Stomach smooth muscle (tissue), 2 donors: ENCODE results near the gene OPALIN.

Experiments
- H3K27ac ChIP-seq: one replicate; pipeline ENCODE4 v1.7.0; 2013; ENCODE audit warnings: mild to moderate bottlenecking, low read length, inconsistent platforms
- H3K27me3 ChIP-seq, 2 donors: one replicate each; pipeline ENCODE4 v1.7.0; 2013; ENCODE audit warnings: low read length in 2 of 2; ENCODE audit not compliant: insufficient read depth in 2 of 2, control insufficient read depth in 1 of 2
- H3K36me3 ChIP-seq, 2 donors: one replicate each; pipeline ENCODE4 v1.7.0; 2013; ENCODE audit warnings: low read length in 2 of 2; ENCODE audit not compliant: control insufficient read depth in 2 of 2, insufficient read depth in 2 of 2
- H3K4me1 ChIP-seq: one replicate; pipeline ENCODE4 v1.7.0; 2013; ENCODE audit warnings: low read length; ENCODE audit not compliant: control insufficient read depth, insufficient read depth
- H3K4me3 ChIP-seq, 2 donors: one replicate each; pipeline ENCODE4 v1.7.0; 2013; ENCODE audit warnings: low read length in 2 of 2
- H3K9ac ChIP-seq, 2 donors: one replicate each; pipeline ENCODE4 v1.7.0; 2013; ENCODE audit warnings: low read length in 2 of 2, mild to moderate bottlenecking in 1 of 2
- H3K9me3 ChIP-seq, 2 donors: one replicate each; pipeline ENCODE4 v1.7.0; 2013; ENCODE audit warnings: low read length in 2 of 2; ENCODE audit not compliant: control insufficient read depth in 2 of 2
- donor health status: healthy.
- donor health status: Pancreatic carcinoma.

The OPALIN gene

GRCh38 chr10:96389785-96390184 lies 31.0 kb upstream of the OPALIN start:
- Histone ChIP-seq H3K4me1 (peaks cover 14% of the 10 kb centered on the region), H3K36me3 (no peaks in the 10 kb centered on the region), H3K9ac (no peak overlapping the region), H3K9me3 (no peaks in the 10 kb centered on the region), H3K27me3 (peaks cover 0 to 4% of the 10 kb centered on the region in 2 donors), H3K4me3 (no peak overlapping the region), H3K27ac (peak overlapping the region; percentile 46)

GRCh38 chr10:96387601-96388000 lies 28.8 kb upstream of the OPALIN start:
- no peaks in the 10 kb centered on the region for H3K36me3 ChIP-seq
- no peak overlapping the region for H3K4me3 ChIP-seq
- peaks cover 0 to 3% of the 10 kb centered on the region in 2 donors for H3K27me3 ChIP-seq
- H3K9me3 ChIP-seq: no peaks in the 10 kb centered on the region
- H3K9ac ChIP-seq: no peak overlapping the region
- H3K4me1 ChIP-seq: peaks cover 14% of the 10 kb centered on the region
- no peak overlapping the region for H3K27ac ChIP-seq

GRCh38 chr10:96387161-96387560 lies 28.4 kb upstream of the OPALIN start:
- H3K27ac ChIP-seq: no peak overlapping the region
- peaks cover 14% of the 10 kb centered on the region for H3K4me1 ChIP-seq
- peaks cover 0 to 3% of the 10 kb centered on the region in 2 donors for H3K27me3 ChIP-seq
- no peaks in the 10 kb centered on the region for H3K36me3 ChIP-seq
- no peaks in the 10 kb centered on the region for H3K9me3 ChIP-seq
- H3K9ac ChIP-seq: no peak overlapping the region
- H3K4me3 ChIP-seq: no peak overlapping the region

- Histone ChIP-seq H3K9ac (no peak overlapping the region), H3K27ac (no peak overlapping the region), H3K9me3 (no peaks in the 10 kb centered on the region), H3K36me3 (no peaks in the 10 kb centered on the region), H3K4me1 (peaks cover 8% of the 10 kb centered on the region), H3K4me3 (no peak overlapping the region), H3K27me3 (peaks cover 0 to 3% of the 10 kb centered on the region in 2 donors)
Observed at GRCh38 chr10:96384506-96384905, 25.7 kb upstream of the OPALIN start.

GRCh38 chr10:96380821-96381220 lies 22.0 kb upstream of the OPALIN start:
- Histone ChIP-seq H3K27me3 (peaks cover 0 to 2% of the 10 kb centered on the region in 2 donors), H3K4me1 (peaks cover 20% of the 10 kb centered on the region), H3K4me3 (no peak overlapping the region)

GRCh38 chr10:96379758-96380157 lies 21.0 kb upstream of the OPALIN start:
- H3K4me1 ChIP-seq: peaks cover 25% of the 10 kb centered on the region
- no peaks in the 10 kb centered on the region for H3K36me3 ChIP-seq
- no peak overlapping the region for H3K27ac ChIP-seq

More at GRCh38 chr10:96380821-96381220, 22.0 kb upstream of the OPALIN start:
- no peaks in the 10 kb centered on the region for H3K9me3 ChIP-seq
- no peak overlapping the region for H3K9ac ChIP-seq
- no peaks in the 10 kb centered on the region for H3K36me3 ChIP-seq
- no peak overlapping the region for H3K27ac ChIP-seq

GRCh38 chr10:96378741-96379140 lies 19.9 kb upstream of the OPALIN start:
- Histone ChIP-seq H3K9me3 (no peaks in the 10 kb centered on the region), H3K27me3 (no peaks in the 10 kb centered on the region), H3K4me3 (no peak overlapping the region), H3K4me1 (peaks cover 28% of the 10 kb centered on the region), H3K27ac (no peak overlapping the region), H3K9ac (no peak overlapping the region), H3K36me3 (no peaks in the 10 kb centered on the region)

More at GRCh38 chr10:96379758-96380157, 21.0 kb upstream of the OPALIN start:
- no peak overlapping the region for H3K4me3 ChIP-seq
- no peak overlapping the region for H3K9ac ChIP-seq
- H3K27me3 ChIP-seq: peaks cover 0 to 2% of the 10 kb centered on the region in 2 donors
- no peaks in the 10 kb centered on the region for H3K9me3 ChIP-seq

GRCh38 chr10:96377816-96378294 lies 19.1 kb upstream of the OPALIN start:
- H3K27me3 ChIP-seq: no peaks in the 10 kb centered on the region
- peak overlapping the region in 1 of 2 donors; percentile 15 for H3K4me3 ChIP-seq
- no peaks in the 10 kb centered on the region for H3K9me3 ChIP-seq
- peaks cover 28% of the 10 kb centered on the region for H3K4me1 ChIP-seq
- no peak overlapping the region for H3K27ac ChIP-seq
- no peaks in the 10 kb centered on the region for H3K36me3 ChIP-seq
- H3K9ac ChIP-seq: no peak overlapping the region

GRCh38 chr10:96376483-96376882 lies 17.7 kb upstream of the OPALIN start:
- H3K9ac ChIP-seq: no peak overlapping the region

GRCh38 chr10:96374985-96375830 lies 16.4 kb upstream of the OPALIN start:
- Histone ChIP-seq H3K9ac (peak overlapping the region in 1 of 2 donors; percentile 42), H3K36me3 (no peaks in the 10 kb centered on the region), H3K9me3 (no peaks in the 10 kb centered on the region), H3K4me3 (peak overlapping the region; percentile 68 to 75), H3K27me3 (no peaks in the 10 kb centered on the region), H3K4me1 (peaks cover 23% of the 10 kb centered on the region), H3K27ac (no peak overlapping the region)

More at GRCh38 chr10:96376483-96376882, 17.7 kb upstream of the OPALIN start:
- H3K4me1 ChIP-seq: peaks cover 26% of the 10 kb centered on the region
- H3K27me3 ChIP-seq: no peaks in the 10 kb centered on the region
- no peak overlapping the region for H3K27ac ChIP-seq
- H3K36me3 ChIP-seq: no peaks in the 10 kb centered on the region
- no peak overlapping the region for H3K4me3 ChIP-seq
- no peaks in the 10 kb centered on the region for H3K9me3 ChIP-seq

GRCh38 chr10:96374639-96374984 lies 15.8 kb upstream of the OPALIN start:
- no peak overlapping the region for H3K9ac ChIP-seq
- no peaks in the 10 kb centered on the region for H3K9me3 ChIP-seq
- no peaks in the 10 kb centered on the region for H3K36me3 ChIP-seq
- H3K4me3 ChIP-seq: peak overlapping the region in 1 of 2 donors; percentile 75
- no peaks in the 10 kb centered on the region for H3K27me3 ChIP-seq
- H3K4me1 ChIP-seq: peaks cover 23% of the 10 kb centered on the region
- H3K27ac ChIP-seq: no peak overlapping the region
